ENCODE measurements around the gene LAGE3.

Gene LAGE3

DNA sequence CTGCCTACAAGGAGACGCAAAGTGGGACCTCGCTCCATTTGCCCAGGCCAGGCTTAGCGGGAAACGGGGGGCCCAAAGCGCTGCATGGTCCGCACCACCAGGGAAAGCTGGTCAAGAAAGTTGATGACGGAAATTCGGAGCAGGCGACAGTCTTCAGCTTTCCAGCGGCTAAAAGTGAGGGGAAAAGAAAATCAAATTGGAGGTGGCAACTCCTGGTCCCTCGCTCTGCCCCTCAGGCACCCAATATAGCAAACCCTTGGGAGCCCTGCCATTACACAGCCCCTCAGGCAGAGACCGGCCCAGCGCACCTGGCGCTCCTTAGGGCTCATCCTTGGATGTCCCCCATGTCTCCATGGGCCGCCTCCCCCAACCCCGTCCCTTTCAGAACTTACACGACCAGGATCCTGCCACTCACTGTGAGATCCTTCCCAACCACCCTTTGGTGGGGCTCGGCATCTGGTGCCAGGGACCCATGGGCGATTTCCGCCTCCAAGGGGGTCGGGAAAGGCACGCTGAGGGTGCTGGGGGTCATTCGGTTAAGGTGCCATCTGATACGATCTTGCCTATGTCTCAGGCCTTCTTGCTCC lies 1.1 kb downstream of the LAGE3 start:
- DNase-seq (ENCODE audit: low read depth in 2 of 2): no peak

DNA sequence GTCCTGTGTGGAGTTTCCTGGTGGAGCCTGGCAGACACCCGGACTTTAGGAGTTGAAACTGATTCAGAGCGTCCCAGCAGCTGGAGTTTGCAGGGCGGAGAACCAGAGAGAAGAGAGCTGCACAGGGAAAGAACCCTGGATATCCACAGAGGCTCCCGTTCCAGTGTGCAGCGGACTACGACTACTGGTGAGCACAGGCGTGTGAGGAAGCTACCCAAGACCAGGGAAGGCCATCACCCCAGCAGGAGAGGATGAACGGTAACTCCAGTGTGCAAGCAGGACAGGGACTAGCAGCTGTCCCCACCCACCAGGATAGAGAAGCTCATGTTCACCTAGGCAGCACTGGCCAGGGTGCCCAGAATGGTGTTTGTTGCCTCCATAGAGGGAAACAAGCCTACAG lies 2.3 kb downstream of the LAGE3 start:
- DNase-seq (ENCODE audit: low read depth in 2 of 2): no peak

DNA sequence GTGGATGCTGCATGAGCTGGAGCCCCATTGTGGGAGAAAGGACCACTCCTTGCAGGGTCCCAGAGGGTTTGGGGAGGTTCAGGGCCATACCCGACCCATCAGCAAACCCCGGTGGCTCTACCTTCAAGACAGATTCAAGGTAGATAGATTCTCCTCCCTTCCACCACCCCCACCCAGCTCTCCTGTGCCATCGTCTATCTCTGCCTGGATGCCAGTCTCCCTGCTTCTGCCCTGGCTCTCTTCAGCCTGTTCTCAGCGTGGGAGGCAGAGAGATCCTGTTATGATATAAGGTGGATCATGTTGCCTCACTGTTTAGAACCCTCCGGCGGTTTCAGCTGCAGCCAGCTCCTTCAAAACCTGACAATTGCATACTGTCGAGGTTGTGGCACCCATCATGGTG lies 5.4 kb downstream of the LAGE3 start:
- DNase-seq (ENCODE audit: low read depth in 2 of 2): no peak

DNA sequence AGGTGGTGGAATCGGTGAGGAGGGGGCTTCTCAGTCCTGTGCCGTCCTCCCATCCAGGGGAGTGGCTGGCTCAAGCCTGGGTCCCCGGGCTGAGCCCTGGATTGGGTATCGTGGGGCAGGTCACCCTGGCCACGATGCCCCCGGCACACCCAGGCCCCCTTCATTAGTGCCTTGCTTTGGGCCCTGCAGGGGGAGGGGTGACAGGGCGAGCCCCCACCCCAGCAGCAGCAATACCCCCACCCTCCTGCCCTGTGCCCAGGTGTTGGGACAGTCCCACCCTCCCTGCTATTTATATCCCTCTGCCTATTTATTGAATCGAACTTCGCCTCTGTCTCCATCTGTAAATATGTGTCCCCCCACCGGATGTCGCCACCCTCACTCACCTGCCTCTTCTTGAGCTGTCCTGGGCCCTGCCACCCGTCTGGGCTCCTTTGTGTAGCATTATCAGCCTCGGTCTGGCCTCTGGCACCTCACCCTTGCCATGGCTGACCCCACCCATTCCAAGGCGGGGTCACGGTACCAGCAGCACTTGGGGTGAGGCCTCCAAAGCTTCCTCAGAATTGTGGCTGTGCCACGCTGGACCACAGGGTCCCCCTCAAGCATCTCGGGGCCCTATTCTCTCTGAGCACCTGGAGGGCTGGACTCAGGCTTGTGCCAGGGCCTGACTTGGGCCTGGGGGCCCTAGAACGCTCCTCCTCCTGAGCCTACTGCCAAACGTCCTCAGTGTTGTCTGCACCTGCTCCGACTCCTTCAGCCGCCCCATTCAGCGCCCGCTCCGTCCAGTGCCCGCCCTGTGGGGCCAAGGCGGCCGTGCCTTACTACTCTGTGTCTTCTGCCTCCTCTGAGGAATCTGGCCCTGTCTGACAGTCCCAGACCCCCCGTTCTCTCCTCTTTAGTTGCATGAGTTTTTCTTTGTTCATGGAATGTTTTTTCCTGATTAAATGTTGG lies 6.1 kb downstream of the LAGE3 start:
- DNase-seq (ENCODE audit: low read depth in 2 of 2): no peak

DNA sequence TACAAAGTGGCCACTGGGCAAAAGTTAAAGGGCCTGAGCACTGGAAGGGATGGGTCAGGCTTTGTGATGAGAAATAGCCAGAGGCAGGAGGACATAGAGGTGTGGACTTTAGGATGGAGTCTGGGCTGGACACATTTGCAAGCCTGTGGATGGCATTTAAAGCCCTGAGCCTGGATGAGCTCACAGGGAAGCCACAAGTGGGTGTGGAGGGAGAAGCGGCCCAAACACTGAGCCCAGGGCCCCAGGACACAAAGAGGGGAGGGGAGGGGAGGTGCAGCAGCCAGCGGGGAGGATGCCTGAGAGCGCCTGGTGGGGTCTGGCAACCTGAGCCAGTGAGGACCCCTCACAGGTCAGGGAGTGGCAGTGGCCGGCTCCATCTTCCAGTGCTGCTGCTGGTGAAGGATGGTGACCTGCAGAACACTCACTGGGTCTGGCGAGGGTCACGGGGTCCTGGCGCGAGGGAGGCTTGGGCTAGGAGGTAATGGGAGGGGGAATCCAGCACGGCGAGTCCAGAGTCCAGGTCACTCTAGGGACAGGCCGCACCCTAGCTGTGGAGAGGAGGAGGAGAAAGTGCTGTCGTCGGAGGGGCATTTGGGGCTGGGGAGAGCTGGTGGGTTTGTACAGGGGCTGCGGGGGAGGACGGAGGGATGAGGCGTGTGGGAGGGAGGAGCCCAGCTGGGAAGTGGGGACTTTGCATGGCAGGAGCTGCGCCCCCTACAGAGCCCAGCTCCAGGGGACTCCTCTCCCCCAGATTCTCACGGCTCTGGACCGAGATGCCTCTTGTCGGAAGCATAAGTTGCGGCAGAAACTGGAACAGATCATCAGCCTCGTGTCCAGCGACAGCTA lies 7.0 kb downstream of the LAGE3 start:
- DNase-seq (ENCODE audit: low read depth in 2 of 2): no peak

DNA sequence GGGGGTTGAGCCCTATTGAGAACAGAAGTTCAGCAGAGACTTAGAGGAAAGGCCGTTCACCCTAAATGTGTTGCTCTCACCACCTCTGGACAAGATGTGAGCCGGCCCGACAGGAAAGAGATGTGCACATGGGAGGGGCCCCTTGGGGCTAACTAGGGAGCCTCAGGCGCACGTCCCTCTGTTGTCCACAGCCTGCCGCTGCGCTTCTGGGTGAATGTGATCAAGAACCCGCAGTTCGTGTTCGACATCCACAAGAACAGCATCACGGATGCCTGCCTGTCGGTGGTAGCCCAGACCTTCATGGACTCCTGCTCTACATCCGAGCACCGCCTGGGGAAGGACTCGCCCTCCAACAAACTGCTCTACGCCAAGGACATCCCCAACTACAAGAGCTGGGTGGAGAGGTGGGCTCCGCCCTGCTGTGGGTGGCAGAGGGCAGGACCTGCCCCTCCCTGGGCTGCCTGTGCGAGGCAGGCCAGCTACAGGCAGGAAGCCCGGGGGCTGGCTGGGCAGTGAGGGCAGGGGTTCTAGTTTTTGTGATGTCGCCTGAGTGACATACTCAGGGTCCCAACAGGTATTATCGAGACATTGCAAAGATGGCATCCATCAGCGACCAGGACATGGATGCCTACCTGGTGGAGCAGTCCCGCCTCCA lies 8.0 kb downstream of the LAGE3 start:
- no peak for DNase-seq (ENCODE audit: low read depth in 2 of 2)

DNA sequence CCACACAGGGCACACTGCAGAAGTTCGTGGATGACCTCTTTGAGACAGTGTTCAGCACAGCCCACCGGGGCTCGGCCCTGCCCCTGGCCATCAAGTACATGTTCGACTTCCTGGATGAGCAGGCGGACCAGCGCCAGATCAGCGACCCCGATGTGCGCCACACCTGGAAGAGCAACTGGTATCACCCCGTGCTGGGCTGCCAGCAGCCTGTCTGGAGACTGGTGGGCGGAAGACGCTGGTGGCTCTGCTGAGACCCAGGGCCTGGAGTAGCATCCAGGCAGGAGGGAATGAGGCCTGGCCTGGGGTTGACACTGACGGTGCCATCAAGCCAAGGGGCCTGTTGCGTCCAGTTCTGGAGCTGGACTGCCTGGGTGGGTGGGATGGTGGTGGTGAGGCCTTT lies 8.6 kb downstream of the LAGE3 start:
- DNase-seq (ENCODE audit: low read depth in 2 of 2): no peak

DNA sequence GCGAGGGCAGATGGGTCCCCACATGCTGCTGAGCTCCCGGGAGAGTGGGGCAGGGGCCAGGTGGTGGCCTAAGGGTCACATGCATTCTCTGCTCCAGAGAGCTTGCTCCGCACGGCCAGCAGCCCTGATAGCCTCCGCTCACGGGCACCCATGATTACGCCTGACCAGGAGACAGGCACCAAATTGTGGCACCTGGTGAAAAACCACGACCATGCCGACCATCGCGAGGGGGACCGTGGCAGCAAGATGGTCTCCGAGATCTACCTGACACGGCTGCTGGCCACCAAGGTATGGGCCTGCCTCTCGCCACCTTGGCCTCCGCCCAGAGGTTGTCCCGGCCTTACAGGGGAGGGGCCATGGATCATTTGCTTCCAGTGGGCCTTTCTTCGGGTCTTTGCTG lies 9.2 kb downstream of the LAGE3 start:
- no peak for DNase-seq (ENCODE audit: low read depth in 2 of 2)

DNA sequence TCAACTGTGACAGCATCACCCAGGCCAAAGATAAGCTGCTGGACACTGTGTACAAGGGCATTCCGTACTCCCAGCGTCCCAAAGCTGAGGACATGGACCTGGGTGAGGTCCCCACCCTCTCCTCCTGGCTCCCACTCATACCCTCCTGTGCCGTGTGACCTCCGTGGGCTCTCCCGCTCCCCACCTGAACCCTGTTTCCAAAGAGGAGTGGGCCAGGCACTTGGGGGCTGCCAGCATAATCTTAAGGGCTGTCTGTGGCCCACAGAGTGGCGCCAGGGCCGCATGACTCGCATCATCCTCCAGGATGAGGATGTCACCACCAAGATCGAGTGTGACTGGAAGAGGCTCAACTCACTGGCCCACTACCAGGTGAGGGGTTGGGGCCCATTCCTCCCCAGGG lies 10.0 kb downstream of the LAGE3 start:
- no peak for DNase-seq (ENCODE audit: low read depth in 2 of 2)

DNA sequence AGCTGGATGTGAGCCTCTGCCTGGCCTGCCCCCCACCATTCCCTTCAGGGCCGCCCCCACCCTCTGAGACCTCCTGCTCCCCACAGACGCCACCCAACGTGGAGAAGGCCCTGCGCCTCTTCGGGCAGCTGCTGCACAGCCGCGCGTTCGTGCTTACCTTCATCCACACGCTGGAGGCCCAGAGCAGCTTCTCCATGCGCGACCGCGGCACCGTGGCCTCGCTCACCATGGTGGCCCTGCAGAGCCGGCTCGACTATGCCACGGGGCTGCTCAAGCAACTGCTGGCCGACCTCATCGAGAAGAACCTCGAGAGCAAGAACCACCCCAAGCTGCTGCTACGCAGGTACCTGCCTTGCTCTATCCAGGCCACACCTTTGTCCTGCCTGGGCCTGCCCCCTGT lies 10.9 kb downstream of the LAGE3 start:
- DNase-seq (ENCODE audit: low read depth in 2 of 2): no peak

DNA sequence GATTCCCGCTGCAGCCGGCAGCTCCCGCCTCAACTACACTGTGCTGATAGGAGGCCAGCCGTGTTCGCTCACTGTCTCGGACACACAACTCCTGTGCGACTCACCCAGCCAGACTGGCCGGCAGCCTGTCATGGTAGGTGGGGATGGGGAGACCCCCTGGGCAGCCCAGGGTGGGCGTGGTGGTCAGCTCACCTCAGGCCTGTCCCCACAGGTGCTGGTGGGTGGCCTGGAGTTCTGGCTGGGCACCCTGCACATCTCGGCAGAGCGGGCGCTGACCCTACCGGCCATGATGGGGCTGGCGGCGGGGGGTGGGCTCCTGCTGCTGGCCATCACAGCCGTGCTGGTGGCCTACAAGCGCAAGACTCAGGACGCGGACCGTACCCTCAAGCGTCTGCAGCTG lies 11.5 kb downstream of the LAGE3 start:
- DNase-seq (ENCODE audit: low read depth in 2 of 2): no peak

DNA sequence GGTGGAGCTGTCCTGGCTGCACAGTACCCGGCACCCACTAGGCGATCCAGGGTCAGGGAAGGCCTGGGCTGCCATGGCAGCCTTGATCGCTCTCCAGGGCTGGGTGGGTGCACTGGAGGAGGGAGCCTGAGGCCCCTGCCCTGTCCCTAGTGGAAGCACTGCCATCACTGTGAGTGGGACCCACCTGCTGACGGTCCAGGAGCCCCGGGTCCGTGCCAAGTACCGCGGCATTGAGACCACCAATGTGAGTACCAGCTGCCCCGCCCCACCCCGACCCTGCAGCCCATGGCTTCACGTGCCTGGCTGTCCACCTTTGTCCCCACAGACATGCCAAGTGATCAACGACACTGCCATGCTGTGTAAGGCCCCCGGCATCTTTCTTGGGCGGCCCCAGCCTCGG lies 12.2 kb downstream of the LAGE3 start:
- DNase-seq (ENCODE audit: low read depth in 2 of 2): no peak

DNA sequence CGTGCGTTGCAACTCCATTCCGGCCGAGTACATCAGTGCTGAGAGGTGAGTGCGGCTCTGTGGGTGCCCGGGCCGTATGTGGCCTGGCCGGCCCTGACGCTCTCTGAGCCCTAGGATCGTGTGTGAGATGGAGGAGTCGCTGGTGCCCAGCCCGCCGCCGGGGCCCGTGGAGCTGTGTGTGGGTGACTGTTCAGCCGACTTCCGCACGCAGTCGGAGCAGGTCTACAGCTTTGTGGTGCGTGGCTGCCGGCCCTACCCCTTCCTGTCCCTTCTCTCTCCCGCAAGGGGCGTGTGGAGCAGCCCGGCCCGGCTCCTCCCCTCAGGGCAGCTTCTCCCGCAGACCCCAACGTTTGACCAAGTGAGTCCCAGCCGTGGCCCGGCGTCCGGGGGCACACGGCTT lies 13.0 kb downstream of the LAGE3 start:
- DNase-seq (ENCODE audit: low read depth in 2 of 2): no peak

DNA sequence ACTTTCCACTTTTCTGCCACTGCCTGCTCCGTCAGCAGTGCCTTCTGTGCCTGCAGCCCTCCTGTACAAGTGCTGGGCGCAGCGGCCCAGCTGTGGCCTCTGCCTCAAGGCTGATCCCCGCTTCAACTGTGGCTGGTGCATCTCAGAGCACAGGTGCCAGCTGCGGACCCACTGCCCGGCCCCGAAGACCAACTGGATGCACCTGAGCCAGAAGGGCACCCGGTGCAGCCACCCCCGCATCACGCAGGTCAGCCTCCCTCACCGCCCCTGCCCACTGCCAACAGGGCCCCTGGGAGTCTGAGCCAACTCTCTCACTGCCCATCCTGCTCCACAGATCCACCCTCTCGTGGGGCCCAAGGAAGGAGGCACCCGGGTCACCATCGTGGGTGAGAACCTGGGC lies 13.5 kb downstream of the LAGE3 start:
- no peak for DNase-seq (ENCODE audit: low read depth in 2 of 2)

DNA sequence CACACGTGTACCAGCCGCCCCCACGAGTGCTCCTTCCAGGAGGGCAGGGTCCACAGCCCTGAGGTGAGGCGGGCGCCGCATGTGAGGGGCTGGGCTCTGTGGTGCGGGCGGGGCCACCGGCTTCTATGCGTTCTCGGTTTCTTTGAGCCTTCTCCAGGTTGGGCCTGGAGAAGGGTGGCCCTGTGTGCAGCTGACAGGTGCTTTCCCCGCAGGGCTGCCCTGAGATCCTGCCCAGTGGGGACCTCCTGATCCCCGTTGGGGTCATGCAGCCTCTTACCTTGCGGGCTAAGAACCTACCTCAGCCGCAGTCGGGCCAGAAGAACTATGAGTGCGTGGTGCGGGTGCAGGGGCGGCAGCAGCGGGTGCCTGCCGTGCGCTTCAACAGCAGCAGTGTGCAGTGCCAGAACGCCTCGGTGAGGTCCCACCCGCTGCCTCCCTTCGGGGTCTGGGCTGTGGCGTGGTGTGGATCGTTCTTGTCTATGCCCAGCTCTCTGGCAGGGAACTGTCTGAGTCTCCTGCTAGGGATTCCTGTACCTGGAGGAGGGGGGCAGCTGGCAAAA lies 14.2 kb downstream of the LAGE3 start:
- DNase-seq (ENCODE audit: low read depth in 2 of 2): no peak

DNA sequence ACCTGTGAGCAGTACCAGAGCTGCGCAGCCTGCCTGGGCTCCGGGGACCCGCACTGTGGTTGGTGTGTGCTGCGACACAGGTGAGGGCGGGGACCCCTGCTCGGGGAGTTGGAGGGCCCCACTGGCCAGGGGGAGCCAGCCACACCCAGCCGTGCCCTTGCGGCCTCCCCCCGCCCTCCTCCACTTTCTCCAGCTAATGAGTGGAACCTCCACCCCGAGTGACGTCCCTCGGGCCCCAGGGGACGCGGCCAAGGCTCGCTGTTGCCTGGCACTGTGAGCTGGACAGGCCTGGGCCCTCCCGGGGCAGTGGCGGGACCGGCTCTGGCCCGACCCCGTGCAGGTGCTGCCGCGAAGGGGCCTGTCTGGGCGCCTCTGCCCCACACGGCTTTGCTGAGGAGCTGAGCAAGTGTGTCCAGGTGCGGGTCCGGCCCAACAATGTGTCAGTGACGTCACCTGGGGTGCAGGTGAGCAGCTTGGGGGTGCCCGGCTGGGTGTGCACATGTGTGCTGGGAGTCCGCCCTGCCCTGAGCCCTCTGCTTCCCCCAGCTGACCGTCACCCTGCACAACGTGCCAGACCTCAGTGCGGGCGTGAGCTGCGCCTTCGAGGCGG lies 15.4 kb downstream of the LAGE3 start:
- DNase-seq (ENCODE audit: low read depth in 2 of 2): no peak

DNA sequence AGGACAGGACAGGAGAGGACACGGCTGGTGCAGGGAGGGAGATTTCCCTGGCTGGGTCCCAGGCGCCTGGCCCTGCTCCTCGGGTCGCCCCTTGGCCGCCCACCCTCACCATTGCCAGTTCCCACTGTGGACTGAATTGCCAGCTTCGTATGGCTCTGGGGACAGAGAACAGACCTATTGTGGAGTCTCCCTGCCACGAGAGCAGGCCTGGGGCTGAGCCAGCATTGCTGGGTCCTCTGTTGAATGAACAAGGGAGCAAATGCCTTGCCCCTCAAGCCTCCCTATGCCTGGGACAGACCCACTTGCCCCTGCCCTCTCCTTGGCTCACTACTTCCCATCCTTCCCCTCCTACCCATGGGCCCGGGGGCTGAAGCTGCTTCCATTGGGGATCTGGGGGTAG lies 16.7 kb downstream of the LAGE3 start:
- DNase-seq (ENCODE audit: low read depth in 2 of 2): no peak

DNA sequence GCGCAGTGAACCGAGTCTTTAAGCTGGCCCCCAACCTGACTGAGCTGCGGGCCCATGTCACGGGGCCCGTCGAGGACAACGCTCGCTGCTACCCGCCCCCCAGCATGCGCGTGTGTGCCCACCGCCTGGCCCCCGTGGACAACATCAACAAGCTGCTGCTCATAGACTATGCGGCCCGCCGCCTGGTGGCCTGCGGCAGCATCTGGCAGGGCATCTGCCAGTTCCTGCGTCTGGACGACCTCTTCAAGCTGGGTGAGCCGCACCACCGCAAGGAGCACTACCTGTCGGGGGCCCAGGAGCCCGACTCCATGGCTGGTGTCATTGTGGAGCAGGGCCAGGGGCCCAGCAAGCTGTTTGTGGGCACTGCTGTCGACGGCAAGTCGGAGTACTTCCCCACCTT lies 18.8 kb downstream of the LAGE3 start:
- no peak for DNase-seq (ENCODE audit: low read depth in 2 of 2)

DNA sequence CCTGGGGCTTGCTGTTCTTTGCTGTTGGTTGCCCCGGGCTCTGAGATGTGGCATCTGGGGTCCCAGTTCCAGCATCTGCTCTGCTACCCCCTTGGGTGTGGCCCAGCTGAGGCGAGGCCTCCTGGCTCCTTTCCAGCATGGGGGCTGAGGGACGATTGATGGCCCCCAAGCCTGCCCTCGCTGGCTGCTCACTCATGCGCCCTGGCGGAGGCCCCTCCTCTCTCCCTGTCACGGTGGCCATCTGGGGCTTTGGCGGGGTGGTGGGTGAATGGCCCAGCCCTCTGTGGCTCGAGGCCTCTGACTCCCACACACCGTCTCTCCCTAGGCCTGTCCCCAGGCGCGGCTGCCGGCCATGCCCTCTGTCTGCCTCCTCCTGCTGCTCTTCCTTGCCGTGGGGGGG lies 19.2 kb downstream of the LAGE3 start:
- DNase-seq (ENCODE audit: low read depth in 2 of 2): no peak

DNA sequence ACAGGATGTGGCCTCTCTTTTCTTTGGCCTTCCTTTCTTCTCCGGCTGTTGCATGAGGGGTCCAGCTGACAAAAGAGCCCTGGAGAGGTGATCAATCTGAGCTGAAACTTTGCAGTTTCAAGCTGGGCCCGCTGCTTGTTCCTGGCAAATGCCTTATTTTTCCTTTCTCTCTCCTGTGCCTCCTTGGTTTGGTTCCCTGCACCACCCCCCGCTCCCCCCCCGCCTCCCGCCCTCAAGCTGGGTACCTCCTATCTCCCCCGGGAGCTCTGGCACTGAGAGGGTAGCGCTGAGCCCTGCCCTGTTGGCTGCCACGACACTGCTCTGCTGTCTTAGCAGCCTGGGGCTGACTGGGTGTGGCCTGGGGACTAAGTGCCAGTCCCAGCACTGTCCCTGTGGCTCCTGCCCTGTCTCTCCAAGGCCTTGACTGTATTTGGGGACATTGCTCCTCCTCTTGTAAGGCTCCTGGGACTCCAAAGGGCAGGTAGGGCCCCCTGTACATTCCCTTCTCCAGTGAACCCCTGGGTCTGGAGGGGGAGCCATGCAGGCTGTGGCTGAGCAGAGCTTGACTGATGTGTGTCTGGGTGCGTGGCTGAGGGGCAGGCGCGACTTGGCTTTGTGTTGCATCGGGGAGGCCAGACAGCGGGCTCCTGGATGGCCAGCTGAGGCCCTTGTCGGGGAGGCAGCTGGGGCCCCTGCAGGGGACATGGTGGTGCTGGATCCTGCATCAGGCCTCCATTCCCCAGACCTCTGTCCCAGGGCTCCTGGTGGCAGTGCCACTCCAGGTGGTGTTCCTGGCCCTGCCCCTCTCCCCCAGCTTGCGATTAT lies 19.9 kb downstream of the LAGE3 start:
- DNase-seq (ENCODE audit: low read depth in 2 of 2): no peak
